ENCODE data around the gene GPR17. TPM values are rescaled to one million over a fixed set of nuclear protein-coding genes. Genes with fewer than 3 reads are reported as not detected.

GPR17 gene
- polyA plus RNA-seq, 1 donor (not counting 4 experiments of a cell fraction or from before 2014, with no cell fraction given): not detected

DNA sequence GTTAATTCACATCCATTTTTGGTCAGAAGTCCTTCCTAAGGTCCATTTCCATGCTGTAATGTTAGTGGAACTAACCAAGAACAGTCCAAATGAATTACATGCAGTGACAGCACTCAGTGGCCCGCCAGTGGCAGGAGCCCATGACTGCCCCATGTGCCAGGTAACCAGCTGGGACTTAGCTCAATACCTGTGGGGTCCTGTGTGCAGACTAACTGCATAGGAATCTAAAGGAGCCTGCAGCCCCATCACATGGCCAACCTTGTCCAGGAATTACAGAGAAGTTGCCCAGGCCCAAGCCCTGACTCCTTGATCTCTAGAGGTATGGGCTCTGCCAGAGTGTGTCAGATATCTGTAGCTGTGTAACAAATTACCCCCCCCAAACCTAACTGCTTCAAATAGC is 35.4 kb upstream of the GPR17 start:
- H3K9me3 ChIP-seq (ENCODE audit: control insufficient read depth, low read depth, low read length): no peaks in the 10 kb centered on the region
- no peak for TF ChIP-seq EZH2 (IDR thresholded peaks at IDR 0.05; ENCODE audit: low read length)
- TF ChIP-seq, protein P1, sequence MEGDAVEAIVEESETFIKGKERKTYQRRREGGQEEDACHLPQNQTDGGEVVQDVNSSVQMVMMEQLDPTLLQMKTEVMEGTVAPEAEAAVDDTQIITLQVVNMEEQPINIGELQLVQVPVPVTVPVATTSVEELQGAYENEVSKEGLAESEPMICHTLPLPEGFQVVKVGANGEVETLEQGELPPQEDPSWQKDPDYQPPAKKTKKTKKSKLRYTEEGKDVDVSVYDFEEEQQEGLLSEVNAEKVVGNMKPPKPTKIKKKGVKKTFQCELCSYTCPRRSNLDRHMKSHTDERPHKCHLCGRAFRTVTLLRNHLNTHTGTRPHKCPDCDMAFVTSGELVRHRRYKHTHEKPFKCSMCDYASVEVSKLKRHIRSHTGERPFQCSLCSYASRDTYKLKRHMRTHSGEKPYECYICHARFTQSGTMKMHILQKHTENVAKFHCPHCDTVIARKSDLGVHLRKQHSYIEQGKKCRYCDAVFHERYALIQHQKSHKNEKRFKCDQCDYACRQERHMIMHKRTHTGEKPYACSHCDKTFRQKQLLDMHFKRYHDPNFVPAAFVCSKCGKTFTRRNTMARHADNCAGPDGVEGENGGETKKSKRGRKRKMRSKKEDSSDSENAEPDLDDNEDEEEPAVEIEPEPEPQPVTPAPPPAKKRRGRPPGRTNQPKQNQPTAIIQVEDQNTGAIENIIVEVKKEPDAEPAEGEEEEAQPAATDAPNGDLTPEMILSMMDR (optimal IDR thresholded peaks at IDR 0.05 in 1 of 3, IDR thresholded peaks at IDR 0.05 in 1 of 3, conservative IDR thresholded peaks at IDR 0.05 in 1 of 3; ENCODE audit: extremely low read depth in 1 of 3, insufficient read depth in 2 of 3, low read length in 3 of 3): no peak
- no peaks in the 10 kb centered on the region for H3K9me1 ChIP-seq (ENCODE audit: control insufficient read depth, extremely low read depth, insufficient read depth, low read length)
- no peak for DNase-seq (ENCODE audit: low read depth, low spot score)
- no peaks in the 10 kb centered on the region for H3K36me3 ChIP-seq (ENCODE audit: control insufficient read depth in 2 of 2, extremely low read depth in 1 of 2, insufficient read depth in 2 of 2, low read length in 2 of 2)
- H3K27ac ChIP-seq (ENCODE audit: control insufficient read depth, insufficient read depth, low read length): no peak overlapping the region
- dilution Hi-C loops (cut with MboI; ENCODE audit: extremely low pct_ligation_motif_present, low sequenced_read_pairs): no loop called here
- no peak for FAIRE-seq
- no peak overlapping the region for H2AFZ ChIP-seq (ENCODE audit: control insufficient read depth, low read length)
- no peaks in the 10 kb centered on the region for H3K79me2 ChIP-seq (ENCODE audit: control insufficient read depth, insufficient read depth, low read length)
- H3K4me1 ChIP-seq (ENCODE audit: control insufficient read depth, extremely low read depth, insufficient read depth, low read length): peaks cover 3% of the 10 kb centered on the region
- no peak overlapping the region for H3K4me2 ChIP-seq (ENCODE audit: control insufficient read depth, extremely low read depth, insufficient read depth, low read depth, low read length)
- no peak overlapping the region for H3K9ac ChIP-seq (ENCODE audit: control insufficient read depth, extremely low read depth, insufficient read depth, low read length)
- no peaks in the 10 kb centered on the region for H4K20me1 ChIP-seq (ENCODE audit: control insufficient read depth, extremely low read depth, insufficient read depth, low read length)
- H3K4me3 ChIP-seq (ENCODE audit: control insufficient read depth in 2 of 3, extremely low read depth in 1 of 3, insufficient read depth in 2 of 3, low read depth in 1 of 3, low read length in 3 of 3): no peak overlapping the region
- no peaks in the 10 kb centered on the region for H3K27me3 ChIP-seq (ENCODE audit: control insufficient read depth, extremely low read depth, insufficient read depth, low read length)

DNA sequence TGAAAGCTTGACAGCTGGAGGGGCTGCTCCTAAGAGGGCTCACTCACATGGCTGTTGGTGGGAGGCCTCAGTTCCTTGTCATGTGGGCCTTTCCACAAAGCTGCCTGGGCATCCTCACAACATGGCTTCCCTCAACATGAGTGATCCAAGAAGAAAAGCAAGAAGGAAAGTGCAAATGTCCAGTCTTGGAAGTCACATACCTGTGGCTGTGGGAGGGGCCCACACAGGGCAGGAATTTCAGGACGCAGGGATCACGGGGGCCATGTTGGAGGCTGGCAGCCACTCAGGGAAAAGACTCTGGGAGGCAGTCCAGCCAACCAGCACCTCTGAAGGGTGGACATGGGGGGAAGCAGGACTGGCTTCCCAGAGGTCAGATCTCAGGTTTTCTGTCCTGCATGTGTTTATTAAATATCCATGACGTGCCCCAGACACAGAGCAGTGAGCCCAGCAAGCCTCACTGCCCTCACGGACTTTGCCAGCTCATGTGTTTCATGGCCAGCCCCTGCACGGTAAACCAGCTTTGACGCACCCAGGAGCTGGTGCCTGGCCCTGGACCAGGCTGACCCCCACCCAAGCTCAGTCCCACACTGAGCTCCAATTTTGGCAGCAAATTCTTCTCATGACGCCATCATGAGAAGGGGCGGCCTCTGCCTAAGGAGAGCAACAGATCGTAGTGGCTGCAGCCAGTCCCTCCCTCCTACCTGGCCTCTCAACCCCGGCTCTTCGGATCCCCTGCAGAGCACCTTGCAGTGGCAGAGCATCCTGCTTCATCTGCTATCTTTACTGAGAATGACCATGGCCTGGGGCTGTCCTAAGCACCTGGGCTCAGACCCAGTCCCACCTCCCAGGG is 34.7 kb upstream of the GPR17 start:
- Histone ChIP-seq H3K4me2 (ENCODE audit: control insufficient read depth, extremely low read depth, insufficient read depth, low read depth, low read length) (no peak overlapping the region), H3K9me3 (ENCODE audit: control insufficient read depth, low read depth, low read length) (no peaks in the 10 kb centered on the region), H3K9ac (ENCODE audit: control insufficient read depth, extremely low read depth, insufficient read depth, low read length) (no peak overlapping the region), H3K4me3 (ENCODE audit: control insufficient read depth in 2 of 3, extremely low read depth in 1 of 3, insufficient read depth in 2 of 3, low read depth in 1 of 3, low read length in 3 of 3) (no peak overlapping the region), H3K27me3 (ENCODE audit: control insufficient read depth, extremely low read depth, insufficient read depth, low read length) (no peaks in the 10 kb centered on the region), H3K36me3 (ENCODE audit: control insufficient read depth in 2 of 2, extremely low read depth in 1 of 2, insufficient read depth in 2 of 2, low read length in 2 of 2) (no peaks in the 10 kb centered on the region), H3K79me2 (ENCODE audit: control insufficient read depth, insufficient read depth, low read length) (no peaks in the 10 kb centered on the region), H4K20me1 (ENCODE audit: control insufficient read depth, extremely low read depth, insufficient read depth, low read length) (no peaks in the 10 kb centered on the region), H3K4me1 (ENCODE audit: control insufficient read depth, extremely low read depth, insufficient read depth, low read length) (peaks cover 3% of the 10 kb centered on the region), H3K27ac (ENCODE audit: control insufficient read depth, insufficient read depth, low read length) (no peak overlapping the region), H3K9me1 (ENCODE audit: control insufficient read depth, extremely low read depth, insufficient read depth, low read length) (no peaks in the 10 kb centered on the region), H2AFZ (ENCODE audit: control insufficient read depth, low read length) (no peak overlapping the region)
- FAIRE-seq: no peak
- no peak for DNase-seq (ENCODE audit: low read depth, low spot score)
- dilution Hi-C loops (cut with MboI; ENCODE audit: extremely low pct_ligation_motif_present, low sequenced_read_pairs): no loop called here
- TF ChIP-seq, protein P1 (optimal IDR thresholded peaks at IDR 0.05 in 1 of 3, IDR thresholded peaks at IDR 0.05 in 1 of 3, conservative IDR thresholded peaks at IDR 0.05 in 1 of 3; ENCODE audit: extremely low read depth in 1 of 3, insufficient read depth in 2 of 3, low read length in 3 of 3): no peak
- no peak for TF ChIP-seq EZH2 (IDR thresholded peaks at IDR 0.05; ENCODE audit: low read length)

Data from keratinocyte (primary cell).